Tibial nerve (tissue), 4 donors: ENCODE results near the gene BEND2. TPM values are rescaled to one million over a fixed set of nuclear protein-coding genes. Genes with fewer than 3 reads are reported as not detected.

ENCODE experiments used
- DNase-seq, 2 donors: peaks; one replicate each; pipeline ENCODE4 v3.0.0-alpha.2; 2019; ENCODE audit warnings: low spot score in 2 of 2
- H3K27ac ChIP-seq, 4 donors: fragments of 200-600 bp; sonication (generic) in 3 of 4; one replicate each; pipeline ENCODE4 v1.5.1; 2017 to 2019; ENCODE audit warnings: mild to moderate bottlenecking in 1 of 4
- H3K27me3 ChIP-seq, 2 donors: fragments of 200-600 bp; sonication (generic) in 1 of 2; one replicate each; pipeline versions ENCODE4 v1.5.1 to v1.6.0; 2017 to 2019
- H3K36me3 ChIP-seq, 3 donors: fragments of 200-600 bp; sonication (generic); one replicate each; pipeline ENCODE4 v1.5.1; 2018 to 2019
- H3K4me1 ChIP-seq, 4 donors: fragments of 200-600 bp; sonication (generic) in 3 of 4; one replicate each; pipeline ENCODE4 v1.5.1; 2017 to 2019
- H3K4me3 ChIP-seq, 4 donors: fragments of 200-600 bp; sonication (generic) in 3 of 4; one replicate each; pipeline ENCODE4 v1.5.1; 2017 to 2019; ENCODE audit warnings: mild to moderate bottlenecking in 1 of 4, moderate library complexity in 1 of 4
- H3K9me3 ChIP-seq, 4 donors: fragments of 200-600 bp; sonication (generic) in 3 of 4; one replicate each; pipeline ENCODE4 v1.5.1; 2017 to 2019
- CTCF ChIP-seq, 5 experiments: fragments of 200-600 bp in 3 of 5; fragments of 450-650 bp in 2 of 5; sonication (generic) in 3 of 5; IDR thresholded peaks; one replicate each; pipeline ENCODE4 v1.5.1; 2016 to 2019; ENCODE audit warnings: antibody characterized with exemption in 5 of 5, mild to moderate bottlenecking in 3 of 5, moderate library complexity in 2 of 5
- EP300 ChIP-seq, 2 donors: sonication (generic); formaldehyde crosslinking; IDR thresholded peaks; one replicate each; pipeline ENCODE4 v1.6.1; 2017; ENCODE audit warnings: antibody characterized with exemption in 2 of 2, mild to moderate bottlenecking in 1 of 2
- POLR2A ChIP-seq, 2 donors: fragments of 450-650 bp; IDR thresholded peaks; one replicate each; pipeline ENCODE4 v1.6.1; 2017; ENCODE audit warnings: antibody characterized with exemption in 2 of 2, mild to moderate bottlenecking in 2 of 2, moderate library complexity in 2 of 2
- WGBS, 2 donors: methylation state at CpG; one replicate each; pipeline ENCODE4 v1.1.5; 2018; 5-methylcytosine and 5-hydroxymethylcytosine counted together
- total RNA-seq, 4 donors: library from RNA; depleted of rRNA; stranded (reverse); fragments of >200 nt; gene quantifications; one replicate each; pipeline ENCODE4 v1.1.0, GENCODE V29; 2016

The BEND2 gene
- total RNA-seq, 4 donors from 2014 or later = 0.42 to 1.1 TPM; not detected in 2

GRCh38 chrX:18179446-18179845 is 41.2 kb downstream of the BEND2 start:
- TF ChIP-seq POLR2A (IDR thresholded peaks at IDR 0.05) = no peak
- TF ChIP-seq EP300 (IDR thresholded peaks at IDR 0.05) = no peak
- TF ChIP-seq CTCF (IDR thresholded peaks at IDR 0.05) = no peak
- Histone ChIP-seq H3K27me3 (no peaks in the 10 kb centered on the region), H3K4me3 (no peak overlapping the region), H3K9me3 (no peaks in the 10 kb centered on the region), H3K4me1 (peaks cover 0 to 4% (median 0%) of the 10 kb centered on the region in 4 donors), H3K27ac (no peak overlapping the region), H3K36me3 (no peaks in the 10 kb centered on the region)
- WGBS, 2 donors = 91% methylated on average over 4 of the region's 4 CpGs
- DNase-seq = no peak

- WGBS, 2 donors = 51 to 55% methylated on average over 4 to 5 of the region's 5 CpGs
- no peaks in the 10 kb centered on the region for H3K27me3 ChIP-seq
- TF ChIP-seq POLR2A (IDR thresholded peaks at IDR 0.05) (no peak), EP300 (IDR thresholded peaks at IDR 0.05) (no peak)
- H3K9me3 ChIP-seq = no peaks in the 10 kb centered on the region
- peaks cover 0 to 4% (median 0%) of the 10 kb centered on the region in 4 donors for H3K4me1 ChIP-seq
- no peak for DNase-seq
- H3K27ac ChIP-seq = no peak overlapping the region
- H3K36me3 ChIP-seq = no peaks in the 10 kb centered on the region
- H3K4me3 ChIP-seq = no peak overlapping the region
Observed at GRCh38 chrX:18174971-18175370, 45.7 kb downstream of the BEND2 start.

- no peaks in the 10 kb centered on the region for H3K36me3 ChIP-seq
- H3K27ac ChIP-seq = no peak overlapping the region
- H3K4me3 ChIP-seq = no peak overlapping the region
- peaks cover 0 to 4% (median 0%) of the 10 kb centered on the region in 4 donors for H3K4me1 ChIP-seq
- no peaks in the 10 kb centered on the region for H3K27me3 ChIP-seq
- no peaks in the 10 kb centered on the region for H3K9me3 ChIP-seq
- no peak for DNase-seq
- TF ChIP-seq POLR2A (IDR thresholded peaks at IDR 0.05) (no peak), CTCF (IDR thresholded peaks at IDR 0.05) (no peak), EP300 (IDR thresholded peaks at IDR 0.05) (no peak)
- WGBS, 2 donors = 65 to 81% methylated on average over 7 of the region's 7 CpGs
Observed at GRCh38 chrX:18174209-18174608, 46.5 kb downstream of the BEND2 start.

GRCh38 chrX:18173494-18174180 is 47.0 kb downstream of the BEND2 start:
- Histone ChIP-seq H3K27me3 (no peaks in the 10 kb centered on the region), H3K27ac (no peak overlapping the region), H3K4me3 (no peak overlapping the region), H3K36me3 (no peaks in the 10 kb centered on the region), H3K4me1 (peaks cover 0 to 4% (median 0%) of the 10 kb centered on the region in 4 donors), H3K9me3 (no peaks in the 10 kb centered on the region)
- 76% methylated on average over 7 of the region's 7 CpGs for WGBS, 2 donors
- no peak for DNase-seq
- TF ChIP-seq EP300 (IDR thresholded peaks at IDR 0.05) = no peak
- no peak for TF ChIP-seq CTCF (IDR thresholded peaks at IDR 0.05)
- no peak for TF ChIP-seq POLR2A (IDR thresholded peaks at IDR 0.05)

- 68 to 82% methylated on average over 4 of the region's 4 CpGs for WGBS, 2 donors
- TF ChIP-seq POLR2A (IDR thresholded peaks at IDR 0.05) (no peak), CTCF (IDR thresholded peaks at IDR 0.05) (no peak), EP300 (IDR thresholded peaks at IDR 0.05) (no peak)
- no peak overlapping the region for H3K4me3 ChIP-seq
- no peaks in the 10 kb centered on the region for H3K36me3 ChIP-seq
- H3K9me3 ChIP-seq = no peaks in the 10 kb centered on the region
- H3K27me3 ChIP-seq = no peaks in the 10 kb centered on the region
- no peak overlapping the region for H3K27ac ChIP-seq
- DNase-seq = no peak
- peaks cover 0 to 4% (median 0%) of the 10 kb centered on the region in 4 donors for H3K4me1 ChIP-seq
Observed at GRCh38 chrX:18172970-18173369, 47.7 kb downstream of the BEND2 start.
